Kidney capillary endothelial cell (primary cell): ENCODE measurements around the gene CSF1.
"Not testable (repeated sequence)": the region's sequence is repeated elsewhere in the genome, so short reads cannot be mapped to it uniquely, and the experiment has no call there.

Experiments
- DNase-seq: peaks from one replicate; pipeline ENCODE4 v3.0.0-alpha.2; 2018; ENCODE audit warnings: low spot score

CSF1 gene

GRCh38 chr1:109937738-109938137 is 27.1 kb downstream of the CSF1 start:
- DNase-seq, result no peak

DNA sequence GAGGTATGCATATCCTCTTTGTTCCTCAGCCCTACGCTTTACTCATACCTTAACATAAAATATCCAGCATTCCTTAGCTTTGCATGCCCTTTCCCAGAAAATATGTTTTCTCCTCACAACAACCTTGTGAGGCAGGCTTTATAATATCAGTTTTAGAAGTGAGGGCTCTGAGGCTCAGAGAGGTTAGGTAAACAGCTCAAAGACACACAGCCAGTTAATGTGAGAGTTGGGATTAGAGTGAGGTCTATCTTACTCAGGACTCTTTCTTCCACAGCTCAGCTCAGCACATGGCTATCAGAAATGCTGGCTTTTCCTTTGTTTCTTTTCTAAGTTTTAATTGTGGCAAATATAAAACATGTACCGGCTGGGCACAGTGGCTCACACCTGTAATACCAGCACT is 27.9 kb downstream of the CSF1 start:
- DNase-seq, result no peak

DNA sequence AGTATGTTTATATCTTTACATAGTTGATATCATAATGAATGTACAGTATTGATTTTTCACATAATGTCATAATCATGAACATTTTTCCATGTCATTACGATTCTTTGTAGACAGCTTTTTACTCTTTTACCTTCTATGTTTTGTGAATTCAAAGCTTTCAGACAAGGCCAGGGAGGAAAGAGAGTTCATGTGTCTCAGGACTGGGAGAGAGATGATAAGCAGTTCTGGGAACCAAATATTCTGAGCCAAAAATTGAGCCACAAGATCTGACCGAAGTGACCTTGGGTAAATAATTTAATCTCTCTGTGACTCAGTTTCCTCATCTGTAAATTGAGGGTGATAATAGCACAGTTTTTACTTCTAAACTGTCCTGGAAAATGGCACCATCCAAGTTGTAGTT is 31.8 kb downstream of the CSF1 start:
- DNase-seq, result no peak

DNA sequence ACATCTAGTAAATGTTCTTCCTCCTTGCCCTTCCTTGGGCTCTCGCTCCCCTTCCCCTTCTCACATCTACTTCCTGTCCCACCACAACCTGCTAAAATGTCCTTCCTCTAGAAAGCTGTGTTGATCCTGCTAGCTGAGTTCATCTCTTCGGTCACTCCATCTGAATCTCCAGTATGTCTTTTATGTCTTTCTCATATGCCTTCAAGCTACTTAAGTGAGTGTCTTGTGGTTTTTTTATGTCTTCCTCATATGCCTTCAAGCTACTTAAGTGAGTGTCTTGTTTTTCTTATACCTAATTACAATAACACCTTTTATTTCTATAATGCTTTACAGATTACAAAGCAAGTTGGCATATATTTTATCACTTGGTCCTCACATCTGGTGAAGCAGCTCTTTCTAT is 33.9 kb downstream of the CSF1 start:
- no peak for DNase-seq

- no peak for DNase-seq
Observed at GRCh38 chr1:109946511-109946910, 35.9 kb downstream of the CSF1 start.

DNA sequence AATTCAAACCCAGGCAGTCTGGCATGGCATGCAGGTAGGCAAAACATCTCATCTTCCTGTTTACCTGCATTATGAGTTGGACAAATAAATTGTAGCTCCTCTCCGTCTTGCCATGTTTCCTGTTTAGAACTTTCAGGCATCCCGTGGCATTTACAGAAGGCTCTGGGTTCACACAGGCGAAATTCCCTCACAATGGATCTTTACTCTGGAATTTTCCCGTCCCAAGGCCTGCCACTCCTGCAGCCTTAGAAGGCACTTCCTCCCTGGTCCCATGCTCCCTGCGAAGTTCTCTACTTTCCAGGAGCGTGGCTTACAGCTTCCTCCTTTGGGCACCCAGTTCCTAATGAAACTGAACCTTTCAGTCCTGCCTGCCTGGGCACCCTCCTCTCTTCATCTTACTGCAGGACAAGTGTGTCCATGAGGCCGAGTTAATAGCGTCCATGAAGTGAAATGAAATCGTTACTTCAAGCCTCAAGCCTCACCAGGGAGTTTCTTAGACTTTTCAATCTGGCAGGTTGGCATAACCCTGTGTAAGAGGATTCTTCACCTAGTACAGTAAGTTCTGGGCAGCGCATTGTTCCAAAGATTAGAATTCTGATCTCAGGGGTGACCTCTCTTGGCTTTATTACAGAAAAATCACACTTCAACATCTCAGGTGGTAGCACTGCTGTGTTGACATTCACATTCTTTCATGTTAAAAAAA is 37.1 kb downstream of the CSF1 start:
- no peak for DNase-seq

GRCh38 chr1:109948285-109948630 is 37.6 kb downstream of the CSF1 start:
- no peak for DNase-seq

- DNase-seq, result no peak
Observed at GRCh38 chr1:109950038-109950437, 39.4 kb downstream of the CSF1 start.

DNA sequence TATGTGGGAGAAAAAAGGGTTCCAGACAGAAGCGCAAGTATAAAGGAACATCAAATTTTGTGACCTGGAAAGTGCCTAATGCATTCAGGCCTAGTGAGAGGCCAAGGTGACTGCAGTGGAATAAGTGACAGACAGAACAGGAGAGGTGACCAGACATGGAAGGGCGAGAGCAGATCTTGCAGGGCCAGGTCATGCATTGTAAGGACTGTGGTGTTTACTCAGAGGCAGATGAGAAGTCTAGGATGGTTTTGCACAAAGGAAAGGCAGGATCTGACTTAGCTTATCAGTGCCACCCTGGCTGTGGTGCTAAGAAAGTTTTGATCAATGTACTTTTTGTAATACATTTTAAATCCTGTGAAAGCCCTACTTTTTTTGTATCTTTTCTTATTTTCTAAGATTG is 39.9 kb downstream of the CSF1 start:
- DNase-seq, result no peak

- not testable (repeated sequence) for DNase-seq
Observed at GRCh38 chr1:109951501-109951900, 40.9 kb downstream of the CSF1 start.

DNA sequence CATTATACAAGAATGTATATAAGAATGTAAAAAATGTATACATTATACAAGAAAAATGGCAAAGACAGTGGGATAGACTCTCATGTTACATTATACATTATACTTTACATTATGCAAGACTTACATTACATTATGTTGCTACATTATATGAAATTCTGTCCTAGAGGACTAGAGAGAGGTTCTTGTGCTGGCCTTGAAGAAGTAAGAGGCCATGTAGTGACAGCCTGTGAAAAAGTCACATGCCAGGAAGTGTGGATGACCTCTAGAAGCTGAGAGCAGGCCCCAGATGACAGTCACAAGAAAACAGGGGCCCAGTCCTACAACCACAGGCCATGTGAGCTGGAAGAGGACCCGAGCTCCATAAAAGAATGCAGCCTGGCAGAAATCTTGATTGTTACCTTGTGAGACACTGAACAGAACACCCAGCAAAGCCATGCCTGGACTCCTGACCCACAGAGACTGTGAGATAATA is 43.4 kb downstream of the CSF1 start:
- no peak for DNase-seq

DNA sequence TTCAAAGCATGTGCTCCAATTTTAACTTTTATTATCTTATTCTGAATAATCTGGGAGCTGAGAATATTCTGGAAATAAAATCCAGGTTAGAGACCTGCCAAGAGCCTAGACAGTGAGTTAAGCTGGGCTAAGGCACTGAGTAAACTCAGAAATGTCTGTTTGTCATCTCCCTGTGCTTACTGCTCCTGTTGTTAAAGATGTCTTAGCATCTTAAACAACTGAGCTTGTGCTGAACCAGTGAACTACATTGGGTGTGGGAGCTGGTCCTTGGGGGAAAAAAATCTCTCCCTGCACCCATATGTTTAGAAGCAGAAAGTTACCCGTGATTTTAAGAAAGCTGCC is 49.0 kb downstream of the CSF1 start:
- no peak for DNase-seq

- DNase-seq, result no peak
Observed at GRCh38 chr1:109959974-109960744, 49.5 kb downstream of the CSF1 start.

GRCh38 chr1:109960745-109961094 is 50.1 kb downstream of the CSF1 start:
- DNase-seq, result no peak

DNA sequence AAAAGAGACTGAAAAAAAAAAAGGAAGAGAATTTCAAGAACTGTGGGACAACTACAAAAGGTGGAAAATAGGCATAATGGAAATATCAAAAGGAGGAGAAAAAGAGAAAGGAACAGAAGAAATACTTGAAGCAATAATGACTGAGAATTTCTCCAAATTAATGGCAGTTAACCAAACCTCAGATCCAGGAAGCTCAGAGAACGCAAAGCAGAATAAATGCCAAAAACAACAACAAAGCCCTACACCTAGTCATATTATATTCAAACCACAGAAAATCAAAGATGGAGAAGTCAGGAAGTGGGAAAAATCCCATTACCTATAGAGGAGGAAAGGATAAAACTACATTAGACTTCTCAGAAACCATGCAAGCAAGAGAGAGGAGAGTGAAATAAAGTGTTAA is 53.2 kb downstream of the CSF1 start:
- no peak for DNase-seq

DNA sequence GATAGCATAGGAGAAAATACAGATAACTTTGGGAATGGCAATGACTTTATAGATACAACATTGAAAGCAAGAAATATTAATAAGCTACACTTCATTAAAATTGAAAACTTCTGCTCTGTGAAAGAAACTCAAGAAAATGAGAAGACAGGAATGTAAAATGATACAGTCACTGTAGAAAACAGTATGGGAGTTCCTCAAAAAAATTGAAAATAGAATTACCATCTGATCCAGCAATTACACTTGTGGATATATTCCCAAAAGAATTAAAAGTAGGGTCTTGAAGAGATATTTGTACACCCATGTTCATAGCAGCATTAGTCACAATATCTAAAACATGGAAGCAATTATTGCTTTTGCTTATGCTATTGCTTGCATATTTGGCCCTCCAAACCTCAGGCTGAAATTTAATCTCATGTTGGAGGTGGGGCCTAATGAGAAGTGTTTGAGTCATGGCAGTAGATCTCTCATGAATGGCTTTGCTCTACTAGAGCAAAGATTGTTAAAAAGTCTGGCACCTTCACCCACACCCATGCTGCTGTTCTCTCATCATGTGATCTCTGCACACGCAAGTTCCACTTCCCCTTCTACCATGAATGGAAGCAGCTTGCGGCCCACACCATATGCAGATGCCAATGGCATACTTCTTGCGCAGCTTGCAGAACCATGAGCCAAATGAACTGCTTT is 58.6 kb downstream of the CSF1 start:
- DNase-seq, result no peak

GRCh38 chr1:109969907-109970306 is 59.3 kb downstream of the CSF1 start:
- DNase-seq, result no peak

- DNase-seq, result no peak
Observed at GRCh38 chr1:109971559-109971958, 60.9 kb downstream of the CSF1 start.

DNA sequence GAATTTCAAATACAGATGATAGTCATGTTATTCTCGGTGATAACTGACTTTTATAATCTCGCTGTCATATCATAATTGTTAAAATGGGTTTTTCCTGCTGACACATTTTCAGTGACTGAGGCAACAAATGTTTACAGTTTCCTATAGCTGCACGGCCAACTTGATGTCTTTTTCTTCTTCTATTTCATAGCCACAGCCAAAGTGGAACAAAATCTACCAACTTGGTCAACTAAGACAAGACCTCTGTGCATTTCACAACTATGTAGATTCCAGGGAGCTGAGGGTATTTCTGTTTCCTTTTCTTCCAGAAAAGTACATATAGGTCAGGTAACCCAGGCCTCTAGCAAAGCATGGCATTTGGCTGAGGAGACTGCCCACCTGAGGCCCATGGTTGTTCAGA is 63.5 kb downstream of the CSF1 start:
- no peak for DNase-seq

GRCh38 chr1:109975718-109976117 is 65.1 kb downstream of the CSF1 start:
- DNase-seq, result peak; percentile 7

DNA sequence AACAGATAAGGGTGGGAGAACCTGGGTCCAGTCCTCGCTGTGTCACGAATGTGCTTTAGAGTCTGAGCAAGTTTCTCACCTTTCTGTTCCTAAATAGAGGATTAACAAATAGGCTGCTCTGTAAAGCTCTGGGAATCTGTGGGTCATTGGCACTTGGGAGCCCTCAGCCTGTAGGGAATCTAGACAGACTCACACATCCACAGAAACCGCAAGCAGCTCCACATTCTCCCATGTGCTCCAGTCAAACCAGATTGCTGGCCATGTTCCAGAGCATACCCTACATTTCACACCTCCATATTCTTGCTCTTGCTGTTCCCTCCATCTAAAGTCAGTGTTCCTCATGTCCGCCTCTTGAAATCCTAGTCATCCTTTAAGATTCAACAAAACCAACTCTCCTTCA is 66.1 kb downstream of the CSF1 start:
- no peak for DNase-seq

- no peak for DNase-seq
Observed at GRCh38 chr1:109977225-109977624, 66.6 kb downstream of the CSF1 start.

DNA sequence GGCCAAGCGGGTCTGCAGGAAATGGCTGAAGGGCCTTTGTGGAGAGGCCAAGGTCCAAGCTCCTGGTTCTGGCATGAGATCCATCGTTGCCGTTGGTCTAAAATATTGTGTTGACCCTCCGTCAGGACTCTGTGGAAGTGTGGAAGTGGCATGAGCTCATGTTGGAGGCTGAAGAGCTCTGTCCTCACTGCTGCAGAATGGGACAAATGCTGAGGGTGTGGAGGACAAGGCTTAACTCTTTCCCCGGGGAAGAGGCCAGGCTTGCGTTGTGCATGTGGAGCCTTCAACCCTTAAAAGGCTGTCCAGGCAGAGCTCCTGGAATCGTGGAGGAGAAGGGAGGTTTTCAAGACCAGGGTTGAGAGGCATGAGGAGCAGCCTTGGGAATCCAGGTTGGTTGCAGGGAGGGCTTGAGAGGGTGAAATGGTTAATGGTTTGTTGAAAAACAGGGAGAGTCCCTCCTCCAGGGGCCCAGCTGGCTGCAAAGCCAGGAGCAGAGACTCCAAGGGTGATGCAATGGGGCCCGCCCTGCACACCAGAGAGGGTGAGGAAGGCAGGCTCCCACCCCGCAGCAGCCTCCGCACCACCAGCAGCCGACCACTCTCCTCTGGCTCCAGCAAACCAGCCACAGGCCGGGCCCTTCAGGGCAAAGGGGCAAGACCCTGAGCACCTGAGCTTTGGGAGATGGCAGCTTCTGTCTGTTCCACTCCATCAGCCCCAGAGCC is 67.2 kb downstream of the CSF1 start:
- no peak for DNase-seq
